ENCODE data around the gene DBX2. TPM values are rescaled to one million over a fixed set of nuclear protein-coding genes. Genes with fewer than 3 reads are reported as not detected.

The DBX2 gene
- not detected in 2 replicates for total RNA-seq

GRCh38 chr12:45050751-45051571 lies at the start of gene DBX2:
Gene DBX2 (minus strand): TSS chr12:45051099. CDS start chr12:45050927, 172 bp downstream.

Other genes starting within 250 kb of the DBX2 start
- not detected in 2 replicates for gene NELL2, start 174.8 kb downstream of the DBX2 start, total RNA-seq
- 33.9 and 38.9 TPM in 2 replicates for gene ANO6, start 165.0 kb upstream of the DBX2 start, total RNA-seq

Measured in epithelial cell of alveolus of lung (primary cell).